CD4-positive, CD25-positive, alpha-beta regulatory T cell (primary cell): ENCODE data around the gene RAPGEF2. TPM values are rescaled to one million over a fixed set of nuclear protein-coding genes. Genes with fewer than 3 reads are reported as not detected.
A peak's percentile ranks its signal among the peaks of the same experiment; 100 is the strongest.
"Not testable (repeated sequence)": the region's sequence is repeated elsewhere in the genome, so short reads cannot be mapped to it uniquely, and the experiment has no call there.

Experiments used
- ATAC-seq, 2 donors: fragments of 150-1000 bp; cut with Tn5 transposase; one replicate each; pipeline ENCODE4 v1.10.0; 2021; ENCODE audit warnings: low read depth in 2 of 2, moderate number of reproducible peaks in 2 of 2, moderate library complexity in 1 of 2
- DNase-seq, 3 donors: peaks; one replicate each; pipeline versions ENCODE4 v3.0.0 to v3.0.0-alpha.2; 2012 to 2022; ENCODE audit warnings: mixed read lengths in 1 of 3
- H3K27ac ChIP-seq: one replicate; pipeline ENCODE4 v1.7.0; 2013; ENCODE audit warnings: mild to moderate bottlenecking, low read length; ENCODE audit not compliant: insufficient read depth, poor library complexity, severe bottlenecking
- H3K27me3 ChIP-seq: one replicate; pipeline ENCODE4 v1.7.0; 2013; ENCODE audit warnings: low read length; ENCODE audit not compliant: control insufficient read depth, insufficient read depth
- H3K36me3 ChIP-seq: one replicate; pipeline ENCODE4 v1.7.0; 2013; ENCODE audit warnings: mild to moderate bottlenecking, low read length, moderate library complexity; ENCODE audit not compliant: control insufficient read depth, insufficient read depth
- H3K4me1 ChIP-seq: 2 replicates; pipeline ENCODE4 v1.7.0; 2013; ENCODE audit warnings: mild to moderate bottlenecking, low read length; ENCODE audit not compliant: insufficient read depth, control insufficient read depth, poor library complexity, severe bottlenecking
- H3K4me3 ChIP-seq: one replicate; pipeline ENCODE4 v1.7.0; 2013; ENCODE audit warnings: low read depth, mild to moderate bottlenecking, low read length, moderate library complexity
- H3K9me3 ChIP-seq, 2 experiments: 1 replicate in 1 of 2; 2 replicates in 1 of 2; pipeline ENCODE4 v1.7.0; 2013; ENCODE audit warnings: low read length in 2 of 2, mild to moderate bottlenecking in 1 of 2, moderate library complexity in 1 of 2; ENCODE audit not compliant: control insufficient read depth in 2 of 2
- H3K27ac Mint-ChIP-seq, 3 donors: one replicate each; pipeline ENCODE4 v1.8.0; 2020 to 2022; ENCODE audit warnings: mild to moderate bottlenecking in 3 of 3, mixed read lengths in 3 of 3, moderate library complexity in 2 of 3
- H3K27me3 Mint-ChIP-seq: one replicate; pipeline ENCODE4 v1.8.0; 2022; ENCODE audit warnings: mild to moderate bottlenecking, mixed read lengths
- H3K36me3 Mint-ChIP-seq: one replicate; pipeline ENCODE4 v1.8.0; 2020; ENCODE audit warnings: mixed read lengths
- H3K4me1 Mint-ChIP-seq, 4 donors: one replicate each; pipeline ENCODE4 v1.8.0; 2020 to 2022; ENCODE audit warnings: mixed read lengths in 4 of 4, mild to moderate bottlenecking in 1 of 4
- H3K4me3 Mint-ChIP-seq, 4 donors: one replicate each; pipeline ENCODE4 v1.8.0; 2020 to 2022; ENCODE audit warnings: mild to moderate bottlenecking in 4 of 4, mixed read lengths in 4 of 4, moderate library complexity in 3 of 4
- H3K9me3 Mint-ChIP-seq, 7 donors: one replicate each; pipeline ENCODE4 v1.8.0; 2020 to 2022; ENCODE audit warnings: mixed read lengths in 7 of 7, mild to moderate bottlenecking in 3 of 7, moderate library complexity in 2 of 7
- polyA plus RNA-seq, 4 donors: library from polyadenylated mRNA; unstranded; fragments of 300-500 nt; fragmentation: Illumina TruSeq; gene quantifications; one replicate each; pipeline ENCODE4 v1.2.3, GENCODE V29; 2021
- total RNA-seq: library from RNA; stranded (reverse); gene quantifications from one replicate; pipeline ENCODE4 v1.2.3, GENCODE V29; 2022

The RAPGEF2 gene
- total and polyA plus RNA-seq, 5 donors from 2014 or later = 0.54 to 26.9 (median 1.3) TPM

DNA sequence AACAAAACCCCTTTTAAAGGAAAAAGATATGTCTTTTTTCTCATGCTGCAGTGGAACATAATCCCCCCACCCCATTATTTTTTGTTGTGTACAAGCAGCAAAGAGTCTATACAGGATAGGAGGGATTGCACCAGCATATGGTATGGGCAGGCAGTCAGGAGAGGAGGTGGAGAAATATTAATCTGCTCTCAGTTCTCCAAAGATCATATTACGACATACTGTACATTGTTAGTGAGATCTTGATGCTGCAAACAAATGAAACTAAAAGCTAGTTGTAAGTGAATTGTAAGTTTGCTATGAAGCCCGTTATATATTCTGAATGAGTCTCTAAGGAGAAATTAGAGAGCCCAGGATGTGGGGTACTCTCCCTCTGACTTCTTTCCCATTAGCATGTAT is 75.3 kb downstream of the RAPGEF2 start:
- no peaks in the 10 kb centered on the region for H3K36me3 ChIP-seq
- Mint-ChIP-seq H3K36me3 (no peaks in the 10 kb centered on the region), H3K9me3 (no peaks in the 10 kb centered on the region), H3K27me3 (no peaks in the 10 kb centered on the region), H3K27ac (no peak overlapping the region), H3K4me1 (peaks cover 18 to 25% (median 20%) of the 10 kb centered on the region in 4 donors), H3K4me3 (no peak overlapping the region)
- no peak overlapping the region for H3K4me3 ChIP-seq
- ATAC-seq = no peak
- no peaks in the 10 kb centered on the region for H3K9me3 ChIP-seq
- H3K4me1 ChIP-seq = peaks cover 4% of the 10 kb centered on the region
- DNase-seq = no peak
- H3K27me3 ChIP-seq = no peaks in the 10 kb centered on the region
- no peak overlapping the region for H3K27ac ChIP-seq

DNA sequence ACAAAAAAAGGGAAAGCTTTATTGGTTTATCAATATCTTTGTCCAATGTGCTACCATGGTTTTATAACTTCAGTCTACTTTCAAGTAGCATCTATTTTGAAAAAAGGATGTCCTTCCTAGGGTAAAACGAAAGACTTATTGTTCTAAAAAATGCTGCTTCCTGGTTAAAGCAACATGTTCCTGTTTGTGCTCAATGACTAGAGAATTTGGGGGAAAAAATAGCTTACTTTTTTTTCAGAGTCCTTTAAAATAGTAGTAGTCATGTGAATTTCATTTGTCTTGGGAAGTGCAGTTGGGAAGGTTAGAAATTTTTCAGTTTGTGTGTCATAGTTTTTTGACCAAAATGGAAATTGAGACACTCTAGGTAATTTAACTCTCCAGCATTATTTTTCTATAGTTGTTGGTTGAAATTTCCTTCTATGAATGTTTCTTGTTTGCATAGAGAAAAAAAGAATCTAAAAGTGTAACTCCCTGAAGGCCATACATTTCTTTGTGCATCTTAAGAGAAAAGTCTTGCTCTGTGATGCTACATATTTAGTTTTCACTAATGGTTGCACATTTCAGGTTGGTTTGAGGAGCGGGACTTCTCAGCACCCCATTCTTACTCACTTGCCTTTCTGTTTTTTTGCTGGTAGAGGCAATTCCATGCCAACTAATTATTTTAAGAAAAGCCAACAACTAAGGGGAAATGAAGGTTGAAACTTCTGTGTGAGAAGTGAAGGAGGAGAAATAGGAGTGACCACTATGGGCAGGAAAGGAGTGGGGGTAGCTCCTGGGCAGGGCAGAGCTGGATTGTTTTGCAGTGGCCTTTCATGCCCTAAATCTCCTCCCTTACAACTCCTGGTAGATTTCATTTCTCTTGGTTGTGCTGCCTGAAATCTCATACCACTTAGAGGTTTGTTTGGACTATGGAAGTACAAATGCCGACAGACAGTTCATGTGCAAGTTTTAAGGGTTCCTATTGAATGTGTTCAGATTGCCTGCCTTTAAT is 76.4 kb downstream of the RAPGEF2 start:
- no peak overlapping the region for H3K27ac Mint-ChIP-seq
- ATAC-seq (no peak), DNase-seq (peak in 1 of 3 donors; percentile 14)
- Histone ChIP-seq H3K4me1 (peaks cover 4% of the 10 kb centered on the region), H3K27me3 (no peaks in the 10 kb centered on the region), H3K4me3 (no peak overlapping the region), H3K9me3 (no peaks in the 10 kb centered on the region), H3K36me3 (no peaks in the 10 kb centered on the region), H3K27ac (no peak overlapping the region)
- peaks cover 13 to 22% (median 18%) of the 10 kb centered on the region in 4 donors for H3K4me1 Mint-ChIP-seq
- H3K9me3 Mint-ChIP-seq = no peaks in the 10 kb centered on the region
- no peaks in the 10 kb centered on the region for H3K36me3 Mint-ChIP-seq
- no peak overlapping the region for H3K4me3 Mint-ChIP-seq
- no peaks in the 10 kb centered on the region for H3K27me3 Mint-ChIP-seq

DNA sequence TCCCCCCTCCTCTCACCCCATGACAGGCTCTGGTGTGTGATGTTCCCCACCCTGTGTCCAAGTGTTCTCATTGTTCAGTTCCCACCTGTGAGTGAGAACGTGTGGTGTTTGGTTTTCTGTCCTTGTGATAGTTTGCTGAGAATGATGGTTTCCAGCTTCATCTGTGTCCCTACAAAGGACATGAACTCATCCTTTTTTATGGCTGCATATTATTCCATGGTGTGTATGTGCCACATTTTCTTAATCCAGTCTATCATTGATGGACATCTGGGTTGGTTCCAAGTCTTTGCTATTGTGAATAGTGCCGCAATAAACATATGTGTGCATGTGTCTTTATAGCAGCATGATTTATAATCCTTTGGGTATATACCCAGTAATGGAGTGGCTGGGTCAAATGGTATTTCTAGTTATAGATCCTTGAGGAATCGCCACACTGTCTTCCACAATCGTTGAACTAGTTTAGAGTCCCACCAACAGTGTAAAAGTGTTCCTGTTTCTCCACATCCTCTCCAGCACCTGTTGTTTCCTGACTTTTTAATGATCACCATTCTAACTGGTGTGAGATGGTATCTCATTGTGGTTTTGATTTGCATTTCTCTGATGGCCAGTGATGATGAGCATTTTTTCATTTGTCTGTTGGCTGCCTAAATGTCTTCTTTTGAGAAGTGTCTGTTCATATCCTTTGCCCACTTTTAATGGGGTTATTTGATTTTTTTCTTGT is 81.2 kb downstream of the RAPGEF2 start:
- DNase-seq, H3K36me3 ChIP-seq, H3K4me3 ChIP-seq, H3K4me1 ChIP-seq, H3K36me3 Mint-ChIP-seq, H3K27me3 ChIP-seq, H3K27me3 Mint-ChIP-seq, ATAC-seq, H3K9me3 ChIP-seq, H3K9me3 Mint-ChIP-seq, H3K27ac ChIP-seq: not testable (repeated sequence)
- H3K4me3 Mint-ChIP-seq = peak overlapping the region in 1 of 4 donors; percentile 58
- H3K4me1 Mint-ChIP-seq = peaks cover 8 to 14% (median 13%) of the 10 kb centered on the region in 4 donors
- H3K27ac Mint-ChIP-seq = peak overlapping the region in 1 of 3 donors; percentile 29

DNA sequence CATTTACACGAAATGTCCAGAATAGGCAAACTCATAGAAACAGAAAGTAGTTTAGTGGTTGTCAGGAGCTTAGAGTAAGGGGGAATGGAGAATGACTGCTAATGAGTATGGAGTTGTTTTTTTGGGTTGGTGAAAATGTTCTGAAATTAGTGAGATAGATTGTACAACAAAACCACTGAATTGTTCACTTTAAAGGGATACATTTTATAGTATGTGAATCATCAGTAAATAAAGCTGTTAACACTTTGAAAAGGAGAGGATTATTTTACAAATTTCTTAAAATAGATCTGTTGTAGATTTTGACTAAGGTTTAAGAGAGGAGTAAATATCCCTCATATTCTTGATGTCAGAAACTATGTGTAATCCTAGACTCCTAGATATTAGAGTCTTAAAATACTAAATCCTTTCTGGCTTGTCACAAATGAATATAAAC is 82.7 kb downstream of the RAPGEF2 start:
- no peak overlapping the region for H3K27ac ChIP-seq
- no peaks in the 10 kb centered on the region for H3K27me3 ChIP-seq
- no peaks in the 10 kb centered on the region for H3K36me3 Mint-ChIP-seq
- H3K4me3 Mint-ChIP-seq = no peak overlapping the region
- ATAC-seq = no peak
- H3K4me3 ChIP-seq = no peak overlapping the region
- no peaks in the 10 kb centered on the region for H3K36me3 ChIP-seq
- no peak overlapping the region for H3K27ac Mint-ChIP-seq
- no peaks in the 10 kb centered on the region for H3K9me3 ChIP-seq
- no peaks in the 10 kb centered on the region for H3K27me3 Mint-ChIP-seq
- DNase-seq = no peak
- H3K9me3 Mint-ChIP-seq = no peaks in the 10 kb centered on the region
- peaks cover 0 to 9% (median 7%) of the 10 kb centered on the region in 4 donors for H3K4me1 Mint-ChIP-seq
- H3K4me1 ChIP-seq = no peaks in the 10 kb centered on the region

DNA sequence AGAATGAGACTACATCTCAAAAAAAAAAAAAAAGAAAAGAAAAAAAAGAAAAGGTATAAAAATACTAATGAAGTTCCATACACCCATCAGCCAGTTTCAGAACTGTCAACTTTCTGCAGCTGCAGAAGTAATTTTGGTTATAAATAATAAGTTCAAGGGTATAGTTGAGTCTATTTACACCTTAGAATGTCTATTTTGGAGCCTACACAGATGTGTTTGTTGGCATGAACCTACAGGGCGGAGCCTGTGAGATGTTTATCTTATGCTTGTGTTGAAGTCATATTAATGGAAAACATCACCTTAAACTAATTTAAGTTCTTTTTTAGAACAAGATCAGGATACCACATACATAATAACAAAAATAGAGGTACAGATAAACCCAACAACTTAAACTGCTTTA is 85.8 kb downstream of the RAPGEF2 start:
- H3K9me3 Mint-ChIP-seq = no peaks in the 10 kb centered on the region
- ATAC-seq (no peak), DNase-seq (no peak)
- H3K4me3 Mint-ChIP-seq = no peak overlapping the region
- no peak overlapping the region for H3K27ac Mint-ChIP-seq
- no peaks in the 10 kb centered on the region for H3K27me3 Mint-ChIP-seq
- Histone ChIP-seq H3K27ac (no peak overlapping the region), H3K27me3 (no peaks in the 10 kb centered on the region), H3K36me3 (no peaks in the 10 kb centered on the region), H3K9me3 (no peaks in the 10 kb centered on the region), H3K4me3 (no peak overlapping the region), H3K4me1 (no peaks in the 10 kb centered on the region)
- H3K4me1 Mint-ChIP-seq = peaks cover 0 to 8% (median 7%) of the 10 kb centered on the region in 4 donors
- H3K36me3 Mint-ChIP-seq = no peaks in the 10 kb centered on the region

DNA sequence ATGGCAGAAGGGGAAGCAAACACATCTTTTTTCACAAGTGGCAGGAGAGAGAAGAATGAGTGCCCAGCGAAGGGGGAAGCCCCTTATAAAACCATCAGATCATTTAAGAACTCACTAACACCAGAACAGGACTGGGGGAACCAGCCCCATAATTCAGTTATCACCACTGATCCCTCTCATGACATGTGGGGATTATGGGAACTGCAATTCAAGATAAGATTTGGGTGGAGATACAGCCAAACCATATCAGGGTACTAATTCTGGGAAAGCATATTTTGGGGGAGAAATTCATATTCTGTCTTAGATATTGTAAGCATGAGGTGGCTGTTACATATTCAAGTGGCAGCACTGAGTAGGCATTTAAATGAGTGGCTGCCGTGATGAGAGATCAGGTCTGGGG is 87.8 kb downstream of the RAPGEF2 start:
- ATAC-seq = no peak

DNA sequence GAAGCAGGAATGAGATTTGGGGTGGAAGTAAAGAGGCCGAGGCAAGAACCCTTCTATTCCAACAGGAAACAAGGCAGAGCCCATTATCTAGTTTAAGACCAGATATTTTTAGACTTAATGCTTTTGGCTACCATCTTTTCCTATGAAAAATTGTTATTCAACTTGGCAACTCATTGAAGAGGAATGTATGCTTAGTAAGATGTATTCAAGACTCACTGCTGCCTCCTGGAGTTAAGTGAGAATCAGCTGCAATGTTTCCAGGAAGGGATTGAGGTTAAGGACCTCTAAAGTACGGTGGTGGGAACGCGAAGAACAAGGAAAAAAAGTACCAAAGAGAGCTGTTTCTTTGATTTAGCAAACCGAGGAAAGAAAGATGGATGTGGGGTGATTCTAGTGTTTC is 89.1 kb downstream of the RAPGEF2 start:
- H3K4me3 Mint-ChIP-seq = no peak overlapping the region
- Histone ChIP-seq H3K36me3 (no peaks in the 10 kb centered on the region), H3K4me3 (no peak overlapping the region), H3K27ac (no peak overlapping the region), H3K4me1 (no peaks in the 10 kb centered on the region), H3K9me3 (no peaks in the 10 kb centered on the region), H3K27me3 (no peaks in the 10 kb centered on the region)
- no peaks in the 10 kb centered on the region for H3K9me3 Mint-ChIP-seq
- no peaks in the 10 kb centered on the region for H3K36me3 Mint-ChIP-seq
- no peak overlapping the region for H3K27ac Mint-ChIP-seq
- no peaks in the 10 kb centered on the region for H3K27me3 Mint-ChIP-seq
- ATAC-seq (no peak), DNase-seq (peak in 1 of 3 donors; percentile 15)
- H3K4me1 Mint-ChIP-seq = no peaks in the 10 kb centered on the region

More for the DNA sequence above, 87.8 kb downstream of the RAPGEF2 start:
- no peak overlapping the region for H3K27ac Mint-ChIP-seq
- no peaks in the 10 kb centered on the region for H3K9me3 Mint-ChIP-seq
- no peak for DNase-seq
- Histone ChIP-seq H3K4me1 (no peaks in the 10 kb centered on the region), H3K9me3 (no peaks in the 10 kb centered on the region), H3K36me3 (no peaks in the 10 kb centered on the region), H3K27me3 (no peaks in the 10 kb centered on the region), H3K4me3 (no peak overlapping the region), H3K27ac (no peak overlapping the region)
- H3K4me3 Mint-ChIP-seq = no peak overlapping the region
- no peaks in the 10 kb centered on the region for H3K36me3 Mint-ChIP-seq
- H3K4me1 Mint-ChIP-seq = no peaks in the 10 kb centered on the region
- H3K27me3 Mint-ChIP-seq = no peaks in the 10 kb centered on the region
